Spleen (tissue), 7 donors: Measurements from ENCODE around the gene PKM.

Source experiments
- CTCF ChIP-seq, 11 experiments: fragments of 200-600 bp in 7 of 11; fragments of 450-650 bp in 4 of 11; sonication (generic) in 4 of 11; IDR thresholded peaks in 8 of 11; conservative IDR thresholded peaks in 3 of 11; 1 replicate in 7 of 11; 2 replicates in 4 of 11; pipeline versions ENCODE4 v1.4.0 to v1.8.0; 2016 to 2021; ENCODE audit warnings: antibody characterized with exemption in 11 of 11, inconsistent platforms in 4 of 11, mild to moderate bottlenecking in 1 of 11
- POLR2A ChIP-seq, 3 donors: fragments of 450-650 bp; IDR thresholded peaks; one replicate each; pipeline ENCODE4 v1.5.1; 2017; ENCODE audit warnings: antibody characterized with exemption in 3 of 3, mild to moderate bottlenecking in 1 of 3
- donor health status: DM: no; HTN: no; CAD: no; lungs with moderate emphysema.
- donor health status: DM: no; HTN: no; CAD: no.
- donor health status: DM: no; HTN: no; CAD: no.

GRCh38 chr15:72196409-72197040, 34.5 kb downstream of the PKM start:
- TF ChIP-seq CTCF (IDR thresholded peaks at IDR 0.05 in 8 of 11, conservative IDR thresholded peaks at IDR 0.05 in 3 of 11) (no peak), POLR2A (IDR thresholded peaks at IDR 0.05) (no peak)
